Measurements from ENCODE around the gene CSNK1A1. TPM values are rescaled to one million over a fixed set of nuclear protein-coding genes. Genes with fewer than 3 reads are reported as not detected.

The CSNK1A1 gene
- total and polyA plus RNA-seq, 4 donors: 43.0 to 108 (median 78.2) TPM

DNA sequence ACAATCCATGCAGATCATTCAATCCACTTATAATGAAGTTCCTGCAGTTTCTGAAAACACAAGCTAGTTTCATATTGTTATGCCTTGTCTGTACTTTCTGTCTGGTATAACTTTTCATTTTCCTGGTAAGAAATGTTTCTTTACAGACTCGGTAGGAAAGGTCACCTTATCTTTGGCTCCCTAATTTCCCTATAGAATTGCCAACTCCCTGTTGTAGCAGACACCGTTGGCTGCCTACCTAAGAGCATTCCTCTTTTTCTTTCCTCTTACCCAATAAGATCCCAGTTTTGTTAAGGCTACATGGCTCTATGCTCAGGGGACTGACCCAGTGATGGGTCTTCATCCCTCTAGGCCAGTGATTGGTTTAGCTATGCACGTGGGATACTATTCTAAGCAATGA, 23.9 kb upstream of the CSNK1A1 start:
- no peaks in the 10 kb centered on the region for H3K9me3 ChIP-seq (ENCODE audit: control insufficient read depth in 4 of 4, low read length in 3 of 4)
- no peak overlapping the region for H3K27ac ChIP-seq (ENCODE audit: low read depth in 1 of 2, low read length in 2 of 2)
- TF ChIP-seq, protein P1, sequence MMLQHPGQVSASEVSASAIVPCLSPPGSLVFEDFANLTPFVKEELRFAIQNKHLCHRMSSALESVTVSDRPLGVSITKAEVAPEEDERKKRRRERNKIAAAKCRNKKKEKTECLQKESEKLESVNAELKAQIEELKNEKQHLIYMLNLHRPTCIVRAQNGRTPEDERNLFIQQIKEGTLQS (IDR thresholded peaks at IDR 0.05): no peak
- no peak for TF ChIP-seq RXRA (IDR thresholded peaks at IDR 0.05)
- no peak for TF ChIP-seq JUND (IDR thresholded peaks at IDR 0.05)
- TF ChIP-seq RAD21 (IDR thresholded peaks at IDR 0.05): no peak
- TF ChIP-seq NR2F2 (IDR thresholded peaks at IDR 0.05): no peak
- no peak for TF ChIP-seq FOXA2 (IDR thresholded peaks at IDR 0.05)
- TF ChIP-seq SP1 (IDR thresholded peaks at IDR 0.05): no peak
- TF ChIP-seq FOXA1 (IDR thresholded peaks at IDR 0.05): no peak
- no peak for TF ChIP-seq TAF1 (conservative IDR thresholded peaks at IDR 0.05)
- TF ChIP-seq EGR1 (IDR thresholded peaks at IDR 0.05; ENCODE audit: low read depth in 2 of 2): no peak
- no peak for TF ChIP-seq HNF4A (conservative IDR thresholded peaks at IDR 0.05)
- no peak for TF ChIP-seq YY1 (IDR thresholded peaks at IDR 0.05)
- TF ChIP-seq HNF4G (IDR thresholded peaks at IDR 0.05): no peak
- TF ChIP-seq, protein P2, sequence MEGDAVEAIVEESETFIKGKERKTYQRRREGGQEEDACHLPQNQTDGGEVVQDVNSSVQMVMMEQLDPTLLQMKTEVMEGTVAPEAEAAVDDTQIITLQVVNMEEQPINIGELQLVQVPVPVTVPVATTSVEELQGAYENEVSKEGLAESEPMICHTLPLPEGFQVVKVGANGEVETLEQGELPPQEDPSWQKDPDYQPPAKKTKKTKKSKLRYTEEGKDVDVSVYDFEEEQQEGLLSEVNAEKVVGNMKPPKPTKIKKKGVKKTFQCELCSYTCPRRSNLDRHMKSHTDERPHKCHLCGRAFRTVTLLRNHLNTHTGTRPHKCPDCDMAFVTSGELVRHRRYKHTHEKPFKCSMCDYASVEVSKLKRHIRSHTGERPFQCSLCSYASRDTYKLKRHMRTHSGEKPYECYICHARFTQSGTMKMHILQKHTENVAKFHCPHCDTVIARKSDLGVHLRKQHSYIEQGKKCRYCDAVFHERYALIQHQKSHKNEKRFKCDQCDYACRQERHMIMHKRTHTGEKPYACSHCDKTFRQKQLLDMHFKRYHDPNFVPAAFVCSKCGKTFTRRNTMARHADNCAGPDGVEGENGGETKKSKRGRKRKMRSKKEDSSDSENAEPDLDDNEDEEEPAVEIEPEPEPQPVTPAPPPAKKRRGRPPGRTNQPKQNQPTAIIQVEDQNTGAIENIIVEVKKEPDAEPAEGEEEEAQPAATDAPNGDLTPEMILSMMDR (IDR thresholded peaks at IDR 0.05; ENCODE audit: low read depth, low read length, missing input control): no peak
- TF ChIP-seq, protein P3, sequence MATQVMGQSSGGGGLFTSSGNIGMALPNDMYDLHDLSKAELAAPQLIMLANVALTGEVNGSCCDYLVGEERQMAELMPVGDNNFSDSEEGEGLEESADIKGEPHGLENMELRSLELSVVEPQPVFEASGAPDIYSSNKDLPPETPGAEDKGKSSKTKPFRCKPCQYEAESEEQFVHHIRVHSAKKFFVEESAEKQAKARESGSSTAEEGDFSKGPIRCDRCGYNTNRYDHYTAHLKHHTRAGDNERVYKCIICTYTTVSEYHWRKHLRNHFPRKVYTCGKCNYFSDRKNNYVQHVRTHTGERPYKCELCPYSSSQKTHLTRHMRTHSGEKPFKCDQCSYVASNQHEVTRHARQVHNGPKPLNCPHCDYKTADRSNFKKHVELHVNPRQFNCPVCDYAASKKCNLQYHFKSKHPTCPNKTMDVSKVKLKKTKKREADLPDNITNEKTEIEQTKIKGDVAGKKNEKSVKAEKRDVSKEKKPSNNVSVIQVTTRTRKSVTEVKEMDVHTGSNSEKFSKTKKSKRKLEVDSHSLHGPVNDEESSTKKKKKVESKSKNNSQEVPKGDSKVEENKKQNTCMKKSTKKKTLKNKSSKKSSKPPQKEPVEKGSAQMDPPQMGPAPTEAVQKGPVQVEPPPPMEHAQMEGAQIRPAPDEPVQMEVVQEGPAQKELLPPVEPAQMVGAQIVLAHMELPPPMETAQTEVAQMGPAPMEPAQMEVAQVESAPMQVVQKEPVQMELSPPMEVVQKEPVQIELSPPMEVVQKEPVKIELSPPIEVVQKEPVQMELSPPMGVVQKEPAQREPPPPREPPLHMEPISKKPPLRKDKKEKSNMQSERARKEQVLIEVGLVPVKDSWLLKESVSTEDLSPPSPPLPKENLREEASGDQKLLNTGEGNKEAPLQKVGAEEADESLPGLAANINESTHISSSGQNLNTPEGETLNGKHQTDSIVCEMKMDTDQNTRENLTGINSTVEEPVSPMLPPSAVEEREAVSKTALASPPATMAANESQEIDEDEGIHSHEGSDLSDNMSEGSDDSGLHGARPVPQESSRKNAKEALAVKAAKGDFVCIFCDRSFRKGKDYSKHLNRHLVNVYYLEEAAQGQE (IDR thresholded peaks at IDR 0.05): no peak
- TF ChIP-seq, protein P4, sequence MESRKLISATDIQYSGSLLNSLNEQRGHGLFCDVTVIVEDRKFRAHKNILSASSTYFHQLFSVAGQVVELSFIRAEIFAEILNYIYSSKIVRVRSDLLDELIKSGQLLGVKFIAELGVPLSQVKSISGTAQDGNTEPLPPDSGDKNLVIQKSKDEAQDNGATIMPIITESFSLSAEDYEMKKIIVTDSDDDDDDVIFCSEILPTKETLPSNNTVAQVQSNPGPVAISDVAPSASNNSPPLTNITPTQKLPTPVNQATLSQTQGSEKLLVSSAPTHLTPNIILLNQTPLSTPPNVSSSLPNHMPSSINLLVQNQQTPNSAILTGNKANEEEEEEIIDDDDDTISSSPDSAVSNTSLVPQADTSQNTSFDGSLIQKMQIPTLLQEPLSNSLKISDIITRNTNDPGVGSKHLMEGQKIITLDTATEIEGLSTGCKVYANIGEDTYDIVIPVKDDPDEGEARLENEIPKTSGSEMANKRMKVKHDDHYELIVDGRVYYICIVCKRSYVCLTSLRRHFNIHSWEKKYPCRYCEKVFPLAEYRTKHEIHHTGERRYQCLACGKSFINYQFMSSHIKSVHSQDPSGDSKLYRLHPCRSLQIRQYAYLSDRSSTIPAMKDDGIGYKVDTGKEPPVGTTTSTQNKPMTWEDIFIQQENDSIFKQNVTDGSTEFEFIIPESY (IDR thresholded peaks at IDR 0.05): no peak
- TF ChIP-seq, protein P5, sequence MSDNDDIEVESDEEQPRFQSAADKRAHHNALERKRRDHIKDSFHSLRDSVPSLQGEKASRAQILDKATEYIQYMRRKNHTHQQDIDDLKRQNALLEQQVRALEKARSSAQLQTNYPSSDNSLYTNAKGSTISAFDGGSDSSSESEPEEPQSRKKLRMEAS (IDR thresholded peaks at IDR 0.05): no peak
- no peak for TF ChIP-seq GABPA (IDR thresholded peaks at IDR 0.05 in 1 of 2, conservative IDR thresholded peaks at IDR 0.05 in 1 of 2)
- no peaks in the 10 kb centered on the region for H3K27me3 ChIP-seq (ENCODE audit: control insufficient read depth in 4 of 4, insufficient read depth in 4 of 4, low read length in 3 of 4)
- DNase-seq (ENCODE audit: low spot score): no peak
- 89% methylated on average over 3 of the region's 3 CpGs for WGBS
- H3K4me1 ChIP-seq (ENCODE audit: control insufficient read depth in 4 of 4, insufficient read depth in 4 of 4, low read length in 3 of 4): no peaks in the 10 kb centered on the region
- H3K4me3 ChIP-seq (ENCODE audit: low read depth in 1 of 3, low read length in 3 of 3): no peak overlapping the region
- no peaks in the 10 kb centered on the region for H3K36me3 ChIP-seq (ENCODE audit: control insufficient read depth in 4 of 4, insufficient read depth in 3 of 4, low read depth in 1 of 4, low read length in 3 of 4)
- no peak overlapping the region for H3K9ac ChIP-seq (ENCODE audit: low read depth in 1 of 2, low read length in 2 of 2)

Data from liver (tissue), 9 donors.